Islet of Langerhans (tissue), 1 donor: ENCODE results near the gene CLIC1.

Experiments used
- FAIRE-seq: peaks from one replicate; lab custom pipeline; 2011; peaks lifted over from hg19 to GRCh38; lab: Jason Lieb, UNC

Gene CLIC1

GRCh38 chr6:31768363-31769257 lies 32.3 kb upstream of the CLIC1 start:
- FAIRE-seq, result no peak

GRCh38 chr6:31767096-31767645 lies 30.8 kb upstream of the CLIC1 start:
- FAIRE-seq, result no peak

DNA sequence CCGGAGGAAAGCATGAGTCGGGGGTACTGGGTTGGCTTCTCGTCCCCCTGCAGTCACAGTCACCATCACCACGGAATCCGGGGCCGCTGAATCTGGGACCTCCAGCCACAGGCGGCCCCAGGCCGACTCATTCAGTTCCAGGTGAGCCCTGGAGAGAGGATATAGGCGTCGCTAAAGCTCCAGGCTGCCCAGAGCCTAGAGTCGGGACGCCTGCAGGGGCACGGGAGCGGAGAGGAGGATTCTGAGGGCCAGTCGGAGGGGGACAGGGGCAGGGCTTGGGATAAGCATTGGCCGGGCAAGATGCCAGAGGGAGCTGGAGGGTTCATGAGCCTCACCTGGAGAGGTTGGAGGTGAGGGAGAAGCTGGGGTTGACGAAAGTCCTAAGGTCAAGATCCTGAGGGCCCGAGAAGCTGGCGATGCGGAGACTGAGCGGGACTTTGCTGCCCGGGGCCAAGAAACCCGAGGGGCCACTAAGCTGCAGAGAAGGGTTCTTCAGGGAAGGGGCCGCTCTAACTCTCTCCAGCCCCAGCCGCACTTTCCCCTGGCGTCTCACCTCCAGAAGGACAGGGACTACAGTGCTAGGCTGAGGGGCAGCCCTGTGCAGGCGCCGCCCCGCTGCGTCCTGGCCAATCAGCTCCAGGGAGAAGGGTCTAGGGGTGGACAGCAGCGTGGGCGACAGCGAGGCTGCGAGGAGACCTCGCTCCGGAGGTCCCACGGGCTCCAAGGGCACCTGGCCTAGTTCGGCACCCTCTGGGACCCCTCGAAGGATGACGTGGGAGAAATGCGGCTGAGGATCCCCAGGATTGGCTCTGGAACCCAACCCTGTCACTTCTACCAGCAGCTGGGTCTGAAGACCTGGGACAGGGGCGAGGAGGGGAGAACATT lies 29.8 kb upstream of the CLIC1 start:
- no peak for FAIRE-seq

GRCh38 chr6:31765559-31765909 lies 29.2 kb upstream of the CLIC1 start:
- no peak for FAIRE-seq

DNA sequence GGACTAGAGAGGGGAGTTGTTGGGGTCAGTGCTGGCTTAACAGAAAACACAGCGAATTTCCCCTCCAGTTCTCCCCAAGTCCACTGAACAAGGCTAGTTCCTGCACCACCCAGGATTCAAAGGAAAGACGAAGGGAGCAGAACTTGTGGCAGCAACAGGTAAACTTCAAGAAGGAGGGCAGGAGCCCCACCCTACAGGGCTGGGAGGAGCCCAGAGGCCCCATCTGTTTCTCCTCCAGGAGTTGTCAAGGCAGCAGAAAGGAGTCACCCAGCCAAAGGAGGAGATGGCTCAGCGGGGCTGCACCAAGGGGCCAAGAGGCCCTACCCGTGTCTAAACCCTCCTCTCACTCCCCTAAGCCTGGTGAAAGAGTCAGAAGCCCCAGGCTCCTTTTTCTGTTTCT lies 27.9 kb upstream of the CLIC1 start:
- FAIRE-seq, result no peak

GRCh38 chr6:31763619-31763940 lies 27.2 kb upstream of the CLIC1 start:
- no peak for FAIRE-seq

DNA sequence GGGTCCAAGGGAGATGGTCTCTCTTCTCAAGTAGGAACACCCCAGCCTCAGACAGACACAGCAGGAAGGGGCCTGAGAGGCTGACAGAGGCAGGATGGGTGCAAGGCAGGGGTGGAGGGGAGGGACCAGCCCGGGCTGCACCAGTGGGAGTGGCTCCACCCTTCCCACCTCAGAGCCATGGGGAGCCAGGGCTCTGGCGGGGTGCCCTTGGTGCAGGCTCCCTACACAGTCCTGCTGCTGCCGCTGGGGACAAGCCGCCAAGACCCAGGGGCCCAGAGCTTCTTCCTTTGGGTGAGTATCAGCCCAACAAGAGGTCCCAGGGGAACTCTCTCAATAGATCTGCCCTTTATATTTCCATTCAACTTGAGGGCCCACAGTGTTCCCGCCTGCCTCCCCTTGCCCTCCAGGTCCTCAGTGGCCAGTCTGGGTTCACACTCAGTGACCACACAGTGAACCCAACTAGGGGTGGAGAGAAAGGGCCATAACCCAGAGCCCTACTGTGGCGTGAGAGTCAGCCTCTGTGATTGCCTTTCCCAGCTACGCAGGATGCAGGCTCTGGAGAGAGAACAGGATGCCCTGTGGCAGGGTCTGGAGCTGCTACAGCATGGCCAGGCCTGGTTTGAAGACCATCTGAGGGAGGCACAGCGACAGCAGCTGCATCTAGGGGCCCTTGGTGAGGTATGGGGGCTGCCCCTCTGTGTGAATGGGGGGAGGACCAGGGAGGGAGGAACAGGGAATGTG lies 26.7 kb upstream of the CLIC1 start:
- no peak for FAIRE-seq

DNA sequence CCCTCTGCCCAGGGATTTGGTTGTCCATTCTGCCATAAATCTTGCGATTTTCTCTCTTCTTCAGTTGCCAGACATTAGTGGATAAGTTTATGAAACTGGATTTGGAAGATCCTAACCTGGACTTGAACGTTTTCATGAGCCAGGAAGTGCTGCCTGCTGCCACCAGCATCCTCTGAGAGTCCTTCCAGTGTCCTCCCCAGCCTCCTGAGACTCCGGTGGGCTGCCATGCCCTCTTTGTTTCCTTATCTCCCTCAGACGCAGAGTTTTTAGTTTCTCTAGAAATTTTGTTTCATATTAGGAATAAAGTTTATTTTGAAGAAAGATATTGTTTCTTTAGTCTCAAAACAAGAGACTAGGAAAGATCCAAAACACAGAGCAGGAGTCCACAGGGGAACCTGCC lies 26.0 kb upstream of the CLIC1 start, which contains the start of gene SAPCD1:
TSS of gene SAPCD1 (plus strand) at position 301 of the 400 bp plus-strand sequence. CDS start 399 bp downstream, outside the sequence.
- no peak for FAIRE-seq

DNA sequence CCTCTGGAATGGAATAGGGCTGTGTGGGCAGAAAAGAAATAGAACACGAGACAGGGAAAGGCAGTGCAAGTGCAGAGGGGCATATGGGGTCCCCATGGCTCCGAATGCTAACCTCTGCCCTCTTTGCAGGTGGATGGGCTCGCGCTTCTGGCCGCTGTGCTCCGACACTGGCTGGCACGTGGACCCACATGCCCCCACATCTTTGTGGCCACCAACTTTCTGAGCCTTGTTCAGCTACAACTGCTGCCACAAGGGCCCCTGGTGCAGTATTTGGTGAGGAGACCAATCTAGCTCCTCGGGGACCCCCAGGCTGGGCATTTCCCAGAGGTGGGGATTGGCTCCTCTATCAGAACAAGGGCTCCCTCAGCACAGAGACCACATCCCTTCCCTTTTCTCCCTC lies 25.0 kb upstream of the CLIC1 start:
- FAIRE-seq, result no peak

GRCh38 chr6:31760790-31761189 lies 24.5 kb upstream of the CLIC1 start:
- no peak for FAIRE-seq

DNA sequence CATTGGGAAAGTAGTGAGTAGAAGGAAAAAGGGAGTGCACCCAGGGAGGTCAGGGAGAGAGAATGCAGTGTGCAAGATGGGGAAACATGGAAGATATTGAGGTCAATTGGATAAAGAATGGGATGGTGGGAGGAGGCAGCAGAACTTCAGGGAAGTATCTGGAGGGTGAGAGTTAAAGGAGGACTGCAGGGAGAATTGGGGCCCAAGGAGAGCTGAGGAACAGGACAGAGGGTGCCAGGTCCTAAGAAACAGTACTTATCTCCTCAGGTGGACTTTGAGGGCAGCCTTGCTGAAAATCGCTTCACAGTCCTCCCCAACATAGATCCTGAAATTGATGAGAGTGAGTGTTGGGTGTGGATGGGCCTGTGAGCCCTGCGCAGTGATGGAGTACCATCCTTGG lies 22.0 kb upstream of the CLIC1 start:
- no peak for FAIRE-seq

GRCh38 chr6:31752739-31753319 lies 16.5 kb upstream of the CLIC1 start:
- no peak for FAIRE-seq

DNA sequence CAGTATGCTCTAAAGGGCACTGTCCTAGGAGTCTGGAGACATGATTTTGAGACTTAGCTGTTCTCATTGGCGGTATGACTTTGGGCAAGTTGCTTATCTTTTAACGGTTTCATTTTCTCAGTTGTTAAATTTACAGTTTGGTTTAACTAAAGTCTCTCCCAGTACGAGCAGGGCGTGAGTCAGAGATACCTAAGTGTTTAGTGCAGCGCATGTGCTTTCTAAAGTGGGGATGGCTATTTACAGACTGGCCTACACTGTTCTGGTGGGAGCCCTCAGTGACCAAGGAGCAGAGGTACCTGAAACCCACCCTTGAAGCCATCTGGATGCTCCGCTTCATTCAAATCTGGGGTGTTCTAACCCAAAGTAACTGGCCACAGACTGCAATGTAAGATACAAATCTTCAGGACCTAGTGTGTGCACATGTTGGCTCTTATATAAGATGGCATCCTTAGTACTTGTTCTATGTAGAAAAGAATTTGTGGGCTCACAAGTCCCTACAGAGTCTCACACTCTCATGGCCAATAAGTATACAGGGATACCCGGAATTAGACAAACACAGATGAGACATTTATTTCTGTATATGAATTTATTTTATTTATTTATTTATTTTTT lies 14.2 kb upstream of the CLIC1 start:
- no peak for FAIRE-seq

- FAIRE-seq, result no peak
Measured at GRCh38 chr6:31749301-31750036, 13.1 kb upstream of the CLIC1 start.

- FAIRE-seq, result no peak
Measured at GRCh38 chr6:31744422-31744821, 8.1 kb upstream of the CLIC1 start.

DNA sequence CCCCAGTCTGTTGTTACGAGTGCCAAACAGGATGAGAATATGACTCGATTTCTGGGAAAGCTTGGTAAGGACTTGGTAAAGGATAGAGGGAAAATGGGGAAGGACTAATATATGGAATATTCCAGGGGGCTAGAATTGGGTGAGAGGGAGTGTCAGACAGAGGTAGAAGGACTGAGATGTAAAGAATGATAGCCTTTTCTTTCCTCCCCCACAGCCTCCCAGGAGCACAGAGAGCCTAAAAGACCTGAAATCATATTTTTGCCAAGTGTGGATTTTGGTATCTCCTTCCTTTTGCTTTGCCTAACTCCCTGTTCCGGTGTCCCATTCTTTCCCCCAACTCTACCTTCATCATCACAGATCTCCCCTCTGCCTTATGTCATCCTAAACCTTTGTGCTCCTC lies 6.6 kb upstream of the CLIC1 start:
- no peak for FAIRE-seq

DNA sequence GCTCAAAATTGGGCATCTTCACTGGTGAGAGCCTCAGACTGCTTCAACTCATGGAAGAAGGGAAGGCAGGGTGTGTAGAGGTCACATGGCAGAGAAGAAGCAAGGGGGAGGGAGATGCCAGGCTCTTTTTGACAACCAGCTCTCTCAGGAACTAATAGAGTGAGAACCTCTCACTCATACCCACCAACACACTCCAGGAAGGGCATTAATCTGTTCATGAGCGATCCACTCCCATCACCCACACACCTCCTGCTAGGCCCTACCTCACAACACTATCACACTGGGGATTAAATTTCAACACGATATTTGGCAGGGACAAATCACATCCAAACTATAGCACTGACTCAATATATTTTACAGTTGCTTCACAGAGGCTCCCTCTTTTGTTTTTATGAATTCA lies 5.5 kb upstream of the CLIC1 start:
- no peak for FAIRE-seq

- FAIRE-seq, result no peak
Measured at GRCh38 chr6:31740397-31741223, 4.3 kb upstream of the CLIC1 start.

DNA sequence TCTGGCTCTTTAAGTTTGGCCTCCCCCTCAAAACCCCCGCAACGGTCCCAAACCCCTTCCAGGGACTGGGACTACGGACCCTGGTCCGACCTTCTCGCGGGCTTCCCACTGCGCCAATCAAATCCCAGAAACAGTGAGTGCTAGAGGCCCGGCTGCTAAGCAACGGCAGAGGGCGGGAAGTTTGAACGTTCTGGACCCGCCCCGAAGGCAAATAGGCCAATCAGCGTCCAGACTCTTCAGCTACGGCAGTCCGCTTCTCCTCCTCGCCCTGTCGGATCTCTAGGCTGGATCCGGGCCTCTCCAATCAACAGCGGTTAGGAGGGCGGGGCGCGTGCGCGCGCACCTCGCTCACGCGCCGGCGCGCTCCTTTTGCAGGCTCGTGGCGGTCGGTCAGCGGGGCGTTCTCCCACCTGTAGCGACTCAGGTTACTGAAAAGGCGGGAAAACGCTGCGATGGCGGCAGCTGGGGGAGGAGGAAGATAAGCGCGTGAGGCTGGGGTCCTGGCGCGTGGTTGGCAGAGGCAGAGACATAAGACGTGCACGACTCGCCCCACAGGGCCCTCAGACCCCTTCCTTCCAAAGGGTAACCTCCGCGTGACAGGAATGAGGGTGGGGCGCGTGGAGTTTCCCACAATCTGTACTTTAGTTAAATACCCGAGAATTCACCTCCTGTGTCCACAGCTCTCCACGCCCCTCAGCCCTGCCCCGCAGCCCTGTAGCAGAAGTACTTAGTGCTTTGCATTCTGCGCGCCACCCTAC lies 3.5 kb upstream of the CLIC1 start, which contains the start of gene MSH5:
TSS of gene MSH5 (plus strand) at position 367 of the 758 bp plus-strand sequence. CDS start 462 bp downstream, outside the sequence.
- no peak for FAIRE-seq
